BJ (cell line): ENCODE results near the gene TTYH1. TPM values are rescaled to one million over a fixed set of nuclear protein-coding genes. Genes with fewer than 3 reads are reported as not detected.
A peak's percentile ranks its signal among the peaks of the same experiment; 100 is the strongest.
"Not testable (repeated sequence)": the region's sequence is repeated elsewhere in the genome, so short reads cannot be mapped to it uniquely, and the experiment has no call there.

ENCODE experiments used
- CTCF ChIA-PET: fragments of 350-600 bp; formaldehyde crosslinking; extraction: SDS; loops from one replicate; lab custom pipeline; 2021; ENCODE audit warnings: antibody characterized with exemption, inconsistent platforms; lab: Yijun Ruan, JAX
- POLR2A ChIA-PET: fragments of 300-600 bp; sonication (Branson Sonifier 250); formaldehyde crosslinking; extraction: SDS; loops from one replicate; lab custom pipeline; 2021; ENCODE audit warnings: antibody characterized with exemption; lab: Charles Lee
- DNase-seq: peaks from one replicate; pipeline ENCODE4 v3.0.0-alpha.2; 2011; ENCODE audit warnings: low read depth
- H3K27me3 ChIP-seq: 2 replicates; pipeline ENCODE4 v1.6.0; 2011; ENCODE audit warnings: low read length; ENCODE audit not compliant: control insufficient read depth, insufficient read depth
- H3K36me3 ChIP-seq: 2 replicates; pipeline ENCODE4 v1.5.1; 2011; ENCODE audit warnings: low read length; ENCODE audit not compliant: control insufficient read depth, insufficient read depth
- H3K4me3 ChIP-seq: 2 replicates; pipeline ENCODE4 v1.5.1; 2011; ENCODE audit warnings: low read depth, mild to moderate bottlenecking, control low read depth, low read length
- polyA plus RNA-seq: library from polyadenylated mRNA; depleted of rRNA; stranded (reverse); fragments of >200 nt; gene quantifications from 2 replicates; pipeline ENCODE4 v1.2.3, GENCODE V29; 2011
- TF ChIP-seq, protein P1 (sequence below): IDR thresholded peaks from 2 replicates; pipeline ENCODE4 v1.5.1; 2011; ENCODE audit warnings: low read depth, mild to moderate bottlenecking, control low read depth, inconsistent platforms, low read length, moderate library complexity; ENCODE audit not compliant: insufficient read depth

TTYH1 gene
- polyA plus RNA-seq, 1 experiment: not detected

DNA sequence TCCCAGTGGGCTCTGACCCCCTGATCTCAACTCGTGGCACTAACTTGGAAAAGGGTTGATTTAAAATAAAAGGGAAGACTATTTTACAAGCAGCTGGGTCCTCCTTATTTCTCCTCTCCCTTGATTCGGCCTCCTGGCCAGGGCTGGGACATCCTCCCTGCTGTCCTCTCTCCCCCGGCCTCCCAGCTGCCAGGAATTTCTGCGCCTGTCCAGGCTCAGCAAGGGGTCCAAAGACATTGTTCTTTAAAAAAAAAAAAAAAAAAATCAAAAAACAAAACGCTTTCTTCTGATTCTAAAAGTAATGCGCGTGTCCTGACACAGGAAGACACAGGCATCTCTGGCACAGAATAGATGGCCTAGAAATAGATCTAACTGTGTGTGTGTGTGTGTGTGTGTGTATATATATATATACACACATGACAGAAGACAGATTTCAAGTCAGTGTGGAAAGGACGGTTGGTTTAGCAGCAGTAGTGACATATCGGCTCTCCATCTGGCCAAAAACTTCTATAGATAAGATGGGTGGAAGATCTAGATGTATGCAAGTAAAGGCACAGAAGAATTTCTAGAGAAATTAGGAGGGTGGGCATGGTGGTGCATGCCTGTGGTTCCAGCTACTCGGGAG, 21.5 kb downstream of the TTYH1 start:
- no peak overlapping the region for H3K4me3 ChIP-seq
- TF ChIP-seq, protein P1, sequence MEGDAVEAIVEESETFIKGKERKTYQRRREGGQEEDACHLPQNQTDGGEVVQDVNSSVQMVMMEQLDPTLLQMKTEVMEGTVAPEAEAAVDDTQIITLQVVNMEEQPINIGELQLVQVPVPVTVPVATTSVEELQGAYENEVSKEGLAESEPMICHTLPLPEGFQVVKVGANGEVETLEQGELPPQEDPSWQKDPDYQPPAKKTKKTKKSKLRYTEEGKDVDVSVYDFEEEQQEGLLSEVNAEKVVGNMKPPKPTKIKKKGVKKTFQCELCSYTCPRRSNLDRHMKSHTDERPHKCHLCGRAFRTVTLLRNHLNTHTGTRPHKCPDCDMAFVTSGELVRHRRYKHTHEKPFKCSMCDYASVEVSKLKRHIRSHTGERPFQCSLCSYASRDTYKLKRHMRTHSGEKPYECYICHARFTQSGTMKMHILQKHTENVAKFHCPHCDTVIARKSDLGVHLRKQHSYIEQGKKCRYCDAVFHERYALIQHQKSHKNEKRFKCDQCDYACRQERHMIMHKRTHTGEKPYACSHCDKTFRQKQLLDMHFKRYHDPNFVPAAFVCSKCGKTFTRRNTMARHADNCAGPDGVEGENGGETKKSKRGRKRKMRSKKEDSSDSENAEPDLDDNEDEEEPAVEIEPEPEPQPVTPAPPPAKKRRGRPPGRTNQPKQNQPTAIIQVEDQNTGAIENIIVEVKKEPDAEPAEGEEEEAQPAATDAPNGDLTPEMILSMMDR: no peak
- CTCF ChIA-PET: no interaction called here
- POLR2A ChIA-PET: no interaction called here
- no peaks in the 10 kb centered on the region for H3K27me3 ChIP-seq
- no peak for DNase-seq
- peaks cover 7% of the 10 kb centered on the region for H3K36me3 ChIP-seq

DNA sequence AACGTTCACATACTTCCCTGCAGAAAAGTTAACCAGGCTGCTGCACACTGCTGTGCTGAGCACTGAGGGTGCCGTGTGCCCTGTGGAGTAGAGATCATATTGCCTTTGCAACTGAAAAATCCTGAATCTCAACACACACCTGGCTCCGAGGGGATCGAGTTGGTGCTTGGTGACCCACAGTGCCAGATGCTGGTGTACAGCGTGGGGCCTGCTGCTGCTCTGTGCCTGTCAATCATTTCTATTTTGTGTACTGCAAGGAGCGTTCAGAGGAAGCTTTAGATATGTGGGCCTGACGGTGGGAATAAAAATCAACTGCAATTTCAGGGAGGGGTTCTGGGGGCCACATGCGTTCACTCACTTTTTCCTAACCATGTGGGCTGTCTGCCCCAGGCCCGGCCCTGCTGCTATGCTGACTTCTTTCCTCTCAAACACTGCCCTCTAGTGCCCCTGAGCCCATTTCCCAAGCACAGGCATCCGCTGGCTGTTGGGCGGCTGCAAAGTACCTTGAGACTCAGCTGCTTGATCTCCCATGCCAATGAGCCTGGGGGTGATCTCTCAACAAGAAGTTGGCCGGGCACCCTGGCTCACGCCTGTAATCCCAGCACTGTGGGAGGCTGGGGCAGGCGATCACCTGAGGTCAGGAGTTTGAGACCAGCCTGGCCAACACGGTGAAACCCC, 24.0 kb downstream of the TTYH1 start:
- no peak for DNase-seq
- ChIA-PET CTCF (interaction anchor here (0.5 to 1.7 kb wide), 10 partner anchors 8 to 532 kb away, joined by 3 to 10 read pairs (median 4); partner anchors contain the start of genes CDC42EP5, LENG8 and LENG9), POLR2A (no interaction called here)
- TF ChIP-seq, protein P1: peak; percentile 52
- no peaks in the 10 kb centered on the region for H3K27me3 ChIP-seq
- peaks cover 7% of the 10 kb centered on the region for H3K36me3 ChIP-seq
- no peak overlapping the region for H3K4me3 ChIP-seq

DNA sequence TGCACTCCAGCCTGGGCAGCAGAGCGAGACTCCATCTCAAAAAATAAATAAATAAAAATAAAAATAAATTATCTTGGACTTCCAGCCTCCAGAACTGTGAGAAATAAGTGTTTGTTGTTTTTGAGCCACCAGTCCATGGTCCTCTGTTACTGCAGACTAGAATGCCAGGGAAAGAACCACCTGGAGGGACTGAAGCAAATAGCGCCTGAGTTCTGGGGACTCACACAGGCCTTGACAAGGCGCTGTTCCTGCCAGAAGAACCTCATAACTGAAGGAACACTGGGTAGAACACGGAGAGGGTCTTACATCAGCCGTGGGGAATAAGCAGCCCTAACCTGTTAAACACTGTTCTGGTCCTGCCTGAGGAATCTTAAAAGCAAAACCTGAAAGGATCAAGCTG, 25.4 kb downstream of the TTYH1 start:
- CTCF ChIA-PET: interaction anchor here (1.1 to 1.4 kb wide), 2 partner anchors 8 to 13 kb away, joined by 3 to 5 read pairs; partner anchors contain the start of gene LENG8
- peaks cover 9% of the 10 kb centered on the region for H3K36me3 ChIP-seq
- POLR2A ChIA-PET: no interaction called here
- no peak for DNase-seq
- H3K27me3 ChIP-seq: no peaks in the 10 kb centered on the region
- H3K4me3 ChIP-seq: no peak overlapping the region
- TF ChIP-seq, protein P1: no peak

DNA sequence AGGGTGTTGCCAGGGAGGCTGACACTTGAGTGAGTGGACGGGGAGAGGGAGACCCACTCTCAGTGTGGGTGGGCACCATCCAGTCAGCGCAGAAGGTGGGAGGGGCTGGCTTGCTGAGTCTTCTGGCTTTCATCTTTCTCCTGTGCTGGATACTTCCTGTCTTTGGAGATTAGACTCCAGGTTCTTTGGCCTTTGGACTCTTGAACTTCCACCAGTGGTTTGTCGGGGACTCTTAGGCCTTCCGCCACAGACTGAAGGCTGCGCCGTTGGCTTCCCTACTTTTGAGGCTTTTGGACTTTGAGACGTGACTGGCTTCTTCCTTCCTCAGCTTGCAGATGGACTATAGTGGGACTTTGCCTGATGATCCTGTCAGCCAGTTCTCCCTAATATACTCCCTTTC, 29.5 kb downstream of the TTYH1 start:
- H3K4me3 ChIP-seq: no peak overlapping the region
- TF ChIP-seq, protein P1: no peak
- no peaks in the 10 kb centered on the region for H3K27me3 ChIP-seq
- peaks cover 5% of the 10 kb centered on the region for H3K36me3 ChIP-seq
- ChIA-PET POLR2A (no interaction called here), CTCF (interaction anchor here (0.6 kb wide), 1 partner anchor 230 kb away, joined by 3 read pairs; no protein-coding TSS in a partner anchor)
- no peak for DNase-seq

DNA sequence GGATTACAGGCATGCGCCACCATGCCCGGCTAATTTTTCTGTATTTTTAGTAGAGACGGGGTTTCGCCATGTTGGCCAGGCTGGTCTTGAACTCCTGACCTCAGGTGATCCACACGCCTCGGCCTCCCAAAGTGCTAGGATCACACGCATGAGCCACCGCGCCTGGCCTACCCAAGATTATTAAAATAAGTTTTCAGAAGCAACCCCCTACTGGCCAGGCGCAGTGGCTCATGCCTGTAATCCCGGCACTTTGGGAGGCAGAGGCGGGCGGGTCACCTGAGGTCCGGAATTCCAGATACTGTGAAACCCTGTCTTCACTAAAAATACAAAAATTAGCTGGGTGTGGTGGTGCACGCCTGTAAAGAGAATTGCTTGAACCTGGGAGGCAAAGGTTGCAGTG, 31.1 kb downstream of the TTYH1 start:
- POLR2A ChIA-PET, H3K4me3 ChIP-seq, H3K27me3 ChIP-seq, H3K36me3 ChIP-seq, DNase-seq: not testable (repeated sequence)
- CTCF ChIA-PET: interaction anchor here (2.1 kb wide), 1 partner anchor 8 kb away, joined by 10 read pairs; no protein-coding TSS in a partner anchor
